ENCODE measurements around the gene TRIM69.

TRIM69 gene

DNA sequence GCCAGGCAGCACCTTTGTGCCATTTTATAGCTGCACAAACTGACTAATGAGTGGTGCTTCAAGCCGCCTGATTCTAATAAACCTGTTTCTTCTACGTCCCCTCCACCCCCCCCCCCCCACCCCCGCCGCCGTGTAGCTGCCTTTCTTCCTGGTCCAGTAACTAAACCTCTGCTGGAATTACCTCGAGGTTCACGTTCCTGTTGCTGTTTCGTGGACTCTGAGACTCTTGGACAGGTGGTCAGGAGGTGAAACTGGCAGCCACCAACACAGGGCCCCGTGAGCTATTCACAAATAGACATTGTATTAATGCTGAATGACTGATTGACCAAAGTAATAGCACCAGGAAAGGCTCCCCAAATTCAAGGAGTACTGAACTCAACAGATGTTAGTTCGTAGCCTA, 73.9 kb downstream of the TRIM69 start:
- in situ Hi-C loops (cut with HindIII; ENCODE audit: low pct_unique_long_range_greater_than_20kb, low sequenced_read_pairs), result no loop called here
- no peak for TF ChIP-seq JUND (IDR thresholded peaks at IDR 0.05; ENCODE audit: low read depth)
- DNase-seq (ENCODE audit: low read depth in 1 of 2, low spot score in 1 of 2), result no peak

DNA sequence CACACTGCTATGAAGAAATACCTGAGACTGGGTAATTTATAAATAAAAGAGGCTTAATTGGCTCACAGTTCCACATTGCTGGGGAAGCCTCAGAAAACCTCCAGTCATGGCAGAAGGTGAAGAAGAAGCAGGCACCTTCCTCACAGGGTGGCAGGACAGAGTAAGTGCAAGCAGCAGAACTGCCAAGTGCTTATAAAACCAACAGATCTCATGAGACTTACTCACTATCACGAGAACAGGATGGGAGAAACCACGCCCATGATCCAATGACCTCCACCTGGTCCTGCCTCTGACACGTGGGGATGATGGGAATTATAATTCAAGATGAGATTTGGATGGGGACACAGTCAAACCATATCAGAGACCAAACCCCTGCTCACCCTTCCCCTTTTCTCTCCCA, 75.0 kb downstream of the TRIM69 start:
- peak in 1 of 2 experiments; percentile 33 for DNase-seq (ENCODE audit: low read depth in 1 of 2, low spot score in 1 of 2)
- in situ Hi-C loops (cut with HindIII; ENCODE audit: low pct_unique_long_range_greater_than_20kb, low sequenced_read_pairs), result no loop called here
- TF ChIP-seq JUND (IDR thresholded peaks at IDR 0.05; ENCODE audit: low read depth), result no peak

DNA sequence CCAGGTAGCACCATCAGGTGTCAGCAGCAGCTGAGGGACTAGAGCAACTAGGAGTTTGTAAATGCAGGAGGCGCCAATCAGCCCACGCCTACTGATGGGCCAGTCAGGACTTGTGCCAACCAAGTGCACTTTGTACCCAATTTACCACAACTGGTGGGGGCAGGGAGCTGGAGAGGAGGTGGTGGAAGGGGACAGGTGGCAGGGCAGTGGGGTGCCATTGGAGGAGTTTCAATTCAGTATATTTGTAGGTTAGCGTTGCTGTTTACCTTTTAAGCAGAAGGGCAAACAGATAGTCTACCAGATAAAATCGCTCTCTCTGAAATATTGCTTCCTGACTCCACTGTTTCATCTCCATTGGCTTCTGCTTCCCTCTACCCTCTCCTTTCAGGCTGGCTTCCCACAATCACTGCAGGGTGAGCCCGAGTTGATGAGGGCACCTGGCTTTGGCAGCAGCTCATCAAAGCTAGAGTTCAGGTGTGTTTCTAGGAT, 75.7 kb downstream of the TRIM69 start:
- in situ Hi-C loops (cut with HindIII; ENCODE audit: low pct_unique_long_range_greater_than_20kb, low sequenced_read_pairs), result no loop called here
- no peak for TF ChIP-seq JUND (IDR thresholded peaks at IDR 0.05; ENCODE audit: low read depth)
- DNase-seq (ENCODE audit: low read depth in 1 of 2, low spot score in 1 of 2), result peak in 1 of 2 experiments; percentile 29

DNA sequence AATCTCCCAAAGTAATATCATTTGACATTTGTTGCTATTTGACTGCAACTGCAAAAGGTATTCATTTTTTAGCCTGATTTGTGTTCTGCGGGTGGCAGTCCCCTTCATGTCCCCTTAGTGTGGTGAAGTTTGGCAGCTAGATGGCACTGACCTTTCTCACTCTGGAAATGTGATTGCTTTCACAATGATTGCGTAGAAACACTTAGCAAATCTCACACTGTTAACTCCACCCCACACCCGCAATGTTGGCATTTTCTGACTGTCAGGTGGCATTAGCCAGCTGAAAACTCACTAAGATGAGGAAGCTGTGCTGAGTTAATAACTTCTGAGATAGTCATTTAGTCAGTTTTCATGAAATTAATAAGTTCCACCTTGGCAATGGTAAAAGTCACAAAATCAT, 76.9 kb downstream of the TRIM69 start:
- in situ Hi-C loops (cut with HindIII; ENCODE audit: low pct_unique_long_range_greater_than_20kb, low sequenced_read_pairs), result no loop called here

More for the DNA sequence above, 76.9 kb downstream of the TRIM69 start:
- no peak for TF ChIP-seq JUND (IDR thresholded peaks at IDR 0.05; ENCODE audit: low read depth)
- no peak for DNase-seq (ENCODE audit: low read depth in 1 of 2, low spot score in 1 of 2)

Data from T47D (cell line).